ENCODE results near the gene NOTCH2. TPM values are rescaled to one million over a fixed set of nuclear protein-coding genes. Genes with fewer than 3 reads are reported as not detected.

The NOTCH2 gene
- total RNA-seq, 1 experiment from 2014 or later: 53.7 TPM

DNA sequence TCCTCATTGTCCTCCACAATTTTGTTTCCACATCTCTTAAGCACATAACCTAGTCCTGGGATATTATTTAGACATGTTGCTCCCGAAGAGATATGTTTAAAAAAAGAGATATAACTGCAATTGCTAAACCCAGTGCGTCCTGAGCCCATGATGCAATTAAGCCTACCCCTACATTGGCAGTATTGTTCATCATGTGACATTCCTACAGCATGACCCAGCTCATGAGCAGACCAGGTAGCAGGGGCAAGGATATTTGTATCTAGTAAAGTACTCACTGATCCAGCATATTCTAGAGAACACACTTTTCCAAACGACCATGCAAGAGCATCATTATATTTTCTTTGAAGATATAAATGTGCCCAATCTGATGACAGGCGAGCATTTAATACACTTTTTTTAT, 174.4 kb downstream of the NOTCH2 start:
- no peak overlapping the region for H3K23ac ChIP-seq (ENCODE audit: insufficient read length, low read depth, low read length)
- H3K4me3 Mint-ChIP-seq: no peak overlapping the region
- H3K4ac ChIP-seq (ENCODE audit: low read depth, low read length): no peak overlapping the region
- no peak overlapping the region for H2AK5ac ChIP-seq (ENCODE audit: insufficient read length, low read length)
- H3K56ac ChIP-seq (ENCODE audit: insufficient read length, low read depth, low read length): no peak overlapping the region
- no peak overlapping the region for H2BK12ac ChIP-seq (ENCODE audit: insufficient read length, low read depth, low read length)
- H3K27ac ChIP-seq (ENCODE audit: insufficient read length, low read depth, low read length): no peak overlapping the region
- WGBS (ENCODE audit: extremely low coverage, insufficient read length, low lambda C conversion rate): no CpG with 5 or more reads among the region's 4 CpGs
- H2AFZ ChIP-seq (ENCODE audit: low read length): no peak overlapping the region
- no peaks in the 10 kb centered on the region for H3K9me3 Mint-ChIP-seq
- no peak overlapping the region for H4K8ac ChIP-seq (replicated peaks; ENCODE audit: insufficient read length, low read depth, low read length)
- no peaks in the 10 kb centered on the region for H3K23me2 ChIP-seq (ENCODE audit: insufficient read length, low read depth, low read length, poor library complexity, severe bottlenecking)
- H4K91ac ChIP-seq (ENCODE audit: insufficient read length, low read depth, low read length): no peak overlapping the region
- no peak for TF ChIP-seq CTCF (conservative IDR thresholded peaks at IDR 0.05)
- H2BK15ac ChIP-seq (ENCODE audit: low read depth, low read length): no peak overlapping the region
- no peak overlapping the region for H4K5ac ChIP-seq (ENCODE audit: insufficient read length, low read depth, low read length)
- DNase-seq: no peak
- no peaks in the 10 kb centered on the region for H4K20me1 ChIP-seq (ENCODE audit: control insufficient read depth, insufficient read depth, insufficient read length)
- H3K79me1 ChIP-seq (ENCODE audit: insufficient read depth, low read depth, low read length, poor library complexity, severe bottlenecking): no peaks in the 10 kb centered on the region
- H3K27me3 ChIP-seq (ENCODE audit: insufficient read depth, low read length): no peaks in the 10 kb centered on the region; the same call in 1 of the 2 replicates
- H3K9ac ChIP-seq (ENCODE audit: extremely low read depth, insufficient read length, low read length): no peak overlapping the region
- H3K27me3 Mint-ChIP-seq (ENCODE audit: low read depth): peaks cover 6% of the 10 kb centered on the region
- no peak overlapping the region for H3K14ac ChIP-seq (ENCODE audit: insufficient read depth, low read length)
- no peak overlapping the region for H2BK120ac ChIP-seq (ENCODE audit: low read depth, low read length, poor library complexity, severe bottlenecking)
- no peak overlapping the region for H3K27ac Mint-ChIP-seq
- H3K4me1 ChIP-seq (ENCODE audit: insufficient read depth, low read length): no peaks in the 10 kb centered on the region
- no peak overlapping the region for H2BK5ac ChIP-seq (ENCODE audit: insufficient read length, low read length)
- H3K18ac ChIP-seq (ENCODE audit: insufficient read length, low read depth, low read length): no peak overlapping the region
- H3K36me3 Mint-ChIP-seq (ENCODE audit: insufficient read depth in 1 of 3, low read depth in 3 of 3): no peaks in the 10 kb centered on the region
- H3K79me2 ChIP-seq (ENCODE audit: insufficient read depth, low read length): no peaks in the 10 kb centered on the region
- no peak overlapping the region for H3T11ph ChIP-seq (ENCODE audit: low read length)
- H2BK20ac ChIP-seq (ENCODE audit: low read depth, low read length, poor library complexity, severe bottlenecking): no peak overlapping the region
- no peaks in the 10 kb centered on the region for H3K9me3 ChIP-seq (ENCODE audit: control insufficient read depth, low read depth, low read length)
- H3K4me1 Mint-ChIP-seq: no peaks in the 10 kb centered on the region
- H3K4me2 ChIP-seq (ENCODE audit: insufficient read depth, insufficient read length, low read length): no peak overlapping the region
